Measurements from ENCODE around the gene DHRS2.
A peak's percentile ranks its signal among the peaks of the same experiment; 100 is the strongest.
"Not testable (repeated sequence)": the region's sequence is repeated elsewhere in the genome, so short reads cannot be mapped to it uniquely, and the experiment has no call there.

Gene DHRS2

GRCh38 chr14:23634698-23635412 is 1.3 kb upstream of the DHRS2 start:
- DNase-seq: not testable (repeated sequence)

- DNase-seq: not testable (repeated sequence)
Observed at GRCh38 chr14:23637312-23637654, 1.1 kb downstream of the DHRS2 start.

GRCh38 chr14:23637655-23638413 is 1.7 kb downstream of the DHRS2 start:
- not testable (repeated sequence) for DNase-seq

- no peak for DNase-seq
Observed at GRCh38 chr14:23638414-23639047, 2.4 kb downstream of the DHRS2 start.

GRCh38 chr14:23639048-23639890 is 3.1 kb downstream of the DHRS2 start:
- no peak for DNase-seq

GRCh38 chr14:23639891-23640523 is 3.8 kb downstream of the DHRS2 start:
- DNase-seq: no peak

GRCh38 chr14:23640524-23641141 is 4.5 kb downstream of the DHRS2 start:
- peak; percentile 68 for DNase-seq

- no peak for DNase-seq
Observed at GRCh38 chr14:23641180-23641914, 5.2 kb downstream of the DHRS2 start.

GRCh38 chr14:23641915-23642588 is 5.9 kb downstream of the DHRS2 start:
- DNase-seq: no peak

GRCh38 chr14:23643533-23644194 is 7.5 kb downstream of the DHRS2 start:
- no peak for DNase-seq

GRCh38 chr14:23644195-23644918 is 8.2 kb downstream of the DHRS2 start:
- no peak for DNase-seq

GRCh38 chr14:23644919-23645336 is 8.8 kb downstream of the DHRS2 start:
- no peak for DNase-seq

GRCh38 chr14:23645504-23645811 is 9.3 kb downstream of the DHRS2 start:
- no peak for DNase-seq

- no peak for DNase-seq
Observed at GRCh38 chr14:23645812-23646647, 9.9 kb downstream of the DHRS2 start.

GRCh38 chr14:23646648-23647549 is 10.7 kb downstream of the DHRS2 start:
- no peak for DNase-seq

- no peak for DNase-seq
Observed at GRCh38 chr14:23647619-23648018, 11.5 kb downstream of the DHRS2 start.

GRCh38 chr14:23648764-23649460 is 12.7 kb downstream of the DHRS2 start:
- DNase-seq: no peak
